SH-SY5Y (cell line): Measurements from ENCODE around the gene EGFLAM.

ENCODE experiments used
- GATA2 ChIP-seq: IDR thresholded peaks from 2 replicates; pipeline ENCODE4 v1.6.1; 2011; ENCODE audit warnings: mild to moderate bottlenecking, low read depth, low read length
- GATA3 ChIP-seq: IDR thresholded peaks from 2 replicates; pipeline ENCODE4 v1.6.1; 2011; ENCODE audit warnings: low read depth, mild to moderate bottlenecking, low read length, moderate library complexity

The EGFLAM gene

DNA sequence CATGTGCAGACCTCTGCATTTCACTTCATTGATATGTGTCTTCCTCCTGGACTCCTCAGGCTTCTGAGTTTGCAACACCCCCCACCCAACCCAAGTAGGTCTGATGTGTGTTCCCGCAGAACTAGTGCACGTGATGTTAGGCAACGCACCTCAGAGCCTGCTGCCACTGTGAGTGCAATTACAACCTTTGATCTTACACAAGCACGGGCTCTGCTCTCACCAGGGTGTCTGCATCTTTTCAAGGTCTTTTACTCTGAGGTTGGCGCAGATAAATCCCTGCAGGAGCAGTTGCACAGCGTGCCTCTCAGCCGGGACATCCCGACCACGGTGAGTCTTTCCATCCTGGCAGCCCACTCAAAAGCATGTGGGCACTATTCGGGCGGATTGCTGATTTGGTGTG lies 80.1 kb downstream of the EGFLAM start:
- TF ChIP-seq GATA3: no peak
- TF ChIP-seq GATA2: no peak

DNA sequence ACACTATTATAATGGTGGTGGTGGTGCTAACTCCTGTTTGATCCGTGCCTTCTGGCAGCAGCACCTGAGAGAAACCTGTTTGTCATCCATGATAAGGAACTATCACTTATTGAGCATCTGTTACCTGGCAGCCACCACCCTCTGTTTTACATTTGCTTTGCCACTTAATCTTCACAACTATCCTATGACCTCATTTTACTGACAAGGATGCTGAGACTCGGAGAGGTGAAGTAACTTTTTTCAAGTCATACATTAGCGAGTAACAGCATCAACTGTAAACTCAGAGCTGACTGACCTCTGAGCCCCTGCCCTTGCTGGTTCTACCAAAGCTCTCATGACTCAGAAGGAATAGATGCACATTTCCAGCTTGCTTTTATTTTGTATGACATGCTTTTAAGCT lies 81.1 kb downstream of the EGFLAM start:
- TF ChIP-seq GATA2 (no peak), GATA3 (no peak)

DNA sequence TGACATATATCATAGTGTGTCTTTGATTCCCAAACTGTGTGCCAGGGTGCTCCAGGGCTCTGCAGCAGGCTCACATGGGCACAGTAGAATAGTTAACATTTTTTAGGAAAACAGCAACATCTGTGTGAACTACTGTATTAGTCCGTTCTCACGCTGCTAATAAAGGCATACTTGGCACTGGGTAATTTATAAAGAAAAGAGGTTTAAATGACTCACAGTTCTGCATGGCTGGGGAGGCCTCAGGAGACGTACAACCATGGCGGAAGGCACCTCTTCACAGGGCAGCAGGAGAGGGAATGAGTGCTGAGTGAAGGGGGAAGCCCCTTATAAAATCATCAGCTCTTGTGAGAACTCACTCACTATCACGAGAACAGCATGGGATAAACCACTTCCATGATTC lies 82.7 kb downstream of the EGFLAM start:
- TF ChIP-seq GATA2 (no peak), GATA3 (no peak)

DNA sequence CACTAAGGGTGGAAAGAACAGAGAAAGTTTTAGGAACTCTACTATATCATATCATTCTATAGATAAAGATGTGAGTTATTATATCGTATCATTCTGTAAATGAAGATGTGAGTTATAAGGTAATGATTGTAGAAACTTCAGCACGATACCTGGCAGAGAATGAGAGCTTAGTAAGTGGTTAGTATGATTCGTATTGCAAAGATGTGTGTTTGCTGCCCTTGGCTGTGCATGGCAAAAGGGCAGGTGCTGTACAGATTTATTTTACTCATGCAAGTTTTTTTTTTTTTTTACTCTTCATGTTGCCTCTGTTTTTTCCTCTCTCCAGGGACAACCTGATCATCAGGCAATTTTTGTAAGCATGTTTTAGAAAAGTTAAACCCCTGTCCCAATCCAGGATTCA lies 83.3 kb downstream of the EGFLAM start:
- TF ChIP-seq GATA2: no peak
- TF ChIP-seq GATA3: no peak

DNA sequence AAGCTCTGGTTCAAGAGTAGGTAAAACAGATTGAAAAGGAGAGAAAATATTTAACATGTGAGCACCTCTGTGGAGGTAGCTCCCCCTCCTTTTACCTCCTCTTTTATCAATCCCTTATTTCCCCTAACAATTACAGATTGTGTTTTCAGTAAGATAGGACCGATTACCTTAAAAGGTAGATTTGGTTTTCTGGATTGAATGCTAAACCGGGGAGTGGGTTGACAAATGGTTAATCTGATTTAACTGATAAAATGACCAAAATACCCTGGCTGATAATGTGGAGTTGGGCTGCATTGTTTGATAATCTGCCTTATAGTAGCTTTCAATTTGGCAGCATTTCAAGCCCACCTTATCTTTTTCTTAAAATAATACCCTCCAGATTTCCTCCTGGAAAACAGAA lies 83.9 kb downstream of the EGFLAM start:
- TF ChIP-seq GATA2: no peak
- no peak for TF ChIP-seq GATA3

DNA sequence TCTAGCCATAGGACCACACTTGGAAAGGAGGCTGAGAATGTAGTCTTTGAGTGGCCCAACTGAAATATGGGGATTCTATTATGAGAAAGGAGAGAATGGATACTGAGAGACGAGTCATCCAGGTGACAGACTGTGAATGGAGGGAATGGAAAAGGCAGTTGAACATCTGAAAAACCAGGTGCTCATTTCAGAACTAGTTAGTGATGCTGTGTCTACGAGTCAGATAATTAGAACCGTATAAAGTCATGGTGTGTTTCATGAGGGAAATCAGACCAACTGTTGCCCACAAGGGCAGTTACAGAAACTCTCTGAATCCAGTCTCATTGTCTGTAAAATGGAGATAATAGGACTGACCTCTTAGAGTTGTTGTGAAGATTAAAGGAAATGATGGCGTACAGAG lies 86.5 kb downstream of the EGFLAM start:
- TF ChIP-seq GATA3 (no peak), GATA2 (no peak)

DNA sequence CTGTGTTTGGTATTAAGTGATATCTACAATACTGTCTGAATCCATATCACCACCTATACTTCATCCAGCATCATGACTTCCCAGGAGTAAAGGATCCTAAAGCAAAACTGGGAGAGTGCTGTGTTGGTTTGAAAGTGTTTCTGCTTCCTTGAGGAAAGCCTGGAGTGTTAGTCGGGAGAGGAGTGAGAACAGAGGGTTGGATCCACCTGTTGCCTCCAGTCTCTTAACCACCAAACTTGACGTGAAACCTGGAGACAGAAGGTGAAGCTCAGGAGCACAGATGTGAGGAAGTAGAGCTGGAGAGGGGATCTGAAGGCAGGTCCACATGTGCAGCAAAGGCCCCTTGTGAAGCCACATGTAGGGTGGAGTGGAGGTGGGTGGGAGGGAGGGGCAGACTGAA lies 88.2 kb downstream of the EGFLAM start:
- TF ChIP-seq GATA2 (no peak), GATA3 (no peak)

DNA sequence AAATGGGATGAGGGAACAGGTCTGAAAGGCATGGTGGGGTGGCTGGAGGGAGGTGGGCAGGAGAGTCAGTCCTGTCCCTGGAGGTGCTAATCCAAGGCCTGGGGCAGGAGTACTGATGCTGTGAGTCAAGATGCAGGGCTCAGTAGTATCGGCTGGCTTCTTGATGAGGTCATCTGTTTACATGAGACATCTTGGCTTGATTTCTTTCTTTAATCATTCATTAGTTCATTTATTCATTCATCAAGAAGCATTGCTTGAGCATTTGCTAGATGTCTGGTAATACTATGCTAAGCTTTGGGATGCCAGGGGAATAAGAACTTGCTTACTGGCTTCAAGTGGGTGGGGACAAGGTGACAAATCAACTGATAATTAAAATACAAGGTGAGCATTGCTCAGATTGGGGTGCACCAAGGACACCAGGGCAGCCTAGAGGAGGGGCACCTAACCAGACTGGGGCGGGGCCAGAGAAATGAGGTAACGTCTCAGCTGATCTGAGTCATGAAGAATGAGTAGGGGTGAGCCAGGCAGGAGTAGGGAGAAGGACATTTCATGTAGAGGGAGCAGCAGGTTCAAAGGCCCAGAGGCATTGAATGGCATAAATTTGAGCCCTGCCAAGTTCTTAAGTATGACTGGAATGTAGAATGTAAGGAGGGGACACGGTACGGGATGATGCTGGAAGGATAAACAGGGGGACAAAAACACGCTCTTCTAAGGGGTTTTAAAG lies 88.8 kb downstream of the EGFLAM start:
- TF ChIP-seq GATA2: no peak
- TF ChIP-seq GATA3: no peak

DNA sequence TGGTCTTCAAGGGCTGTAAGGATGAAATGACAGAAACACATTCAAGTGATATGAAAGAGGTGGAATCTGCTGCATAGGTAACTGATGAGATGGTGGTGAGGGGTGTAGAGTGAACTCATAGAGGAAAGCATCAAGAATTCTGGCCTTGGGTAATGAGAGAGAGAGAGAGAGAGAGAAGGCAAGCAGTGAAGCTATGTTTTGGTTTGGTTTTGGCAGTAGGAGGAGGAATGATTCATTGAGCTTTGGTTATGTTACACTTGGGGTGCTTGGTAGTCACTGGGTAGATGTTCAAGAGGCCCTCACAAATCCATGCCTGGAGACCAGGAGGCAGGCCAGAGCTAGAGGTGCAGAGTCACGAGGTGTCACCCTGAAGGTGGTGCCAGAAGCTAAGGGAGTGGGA lies 89.5 kb downstream of the EGFLAM start:
- TF ChIP-seq GATA2 (no peak), GATA3 (no peak)

DNA sequence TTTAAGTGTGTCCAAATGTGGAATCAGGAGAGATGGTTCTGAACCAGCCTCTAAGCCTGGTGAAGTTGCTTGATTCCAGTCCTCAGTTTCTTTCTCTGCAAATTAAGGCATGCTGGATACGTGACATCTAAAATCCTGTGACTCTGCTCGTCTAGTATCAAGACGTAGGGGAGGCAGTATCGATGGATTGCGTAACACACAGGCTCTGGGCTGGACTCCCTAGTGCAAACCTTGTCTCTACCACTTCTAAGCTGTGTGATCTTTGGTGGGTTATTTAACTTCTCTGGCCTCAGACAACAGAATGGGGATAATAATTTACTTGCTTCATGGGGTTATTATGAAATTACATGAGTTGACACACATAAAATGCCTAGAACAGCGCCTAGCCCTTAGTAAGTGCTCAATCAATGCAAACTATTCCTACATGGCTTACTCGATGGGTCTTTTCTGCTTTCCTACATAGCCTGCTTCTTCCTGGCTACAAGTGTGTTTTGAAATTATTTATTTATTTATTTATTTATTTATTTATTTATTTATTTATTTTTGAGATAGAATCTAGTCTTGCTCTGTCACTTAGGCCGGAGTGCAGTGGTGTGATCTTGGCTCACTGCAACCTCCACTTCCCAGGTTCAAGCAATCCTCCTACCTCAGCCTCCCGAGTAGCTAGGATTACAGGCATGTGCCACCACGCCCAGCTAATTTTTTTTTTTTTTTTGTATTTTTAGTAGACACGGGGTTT lies 102.1 kb downstream of the EGFLAM start:
- TF ChIP-seq GATA2 (no peak), GATA3 (no peak)

DNA sequence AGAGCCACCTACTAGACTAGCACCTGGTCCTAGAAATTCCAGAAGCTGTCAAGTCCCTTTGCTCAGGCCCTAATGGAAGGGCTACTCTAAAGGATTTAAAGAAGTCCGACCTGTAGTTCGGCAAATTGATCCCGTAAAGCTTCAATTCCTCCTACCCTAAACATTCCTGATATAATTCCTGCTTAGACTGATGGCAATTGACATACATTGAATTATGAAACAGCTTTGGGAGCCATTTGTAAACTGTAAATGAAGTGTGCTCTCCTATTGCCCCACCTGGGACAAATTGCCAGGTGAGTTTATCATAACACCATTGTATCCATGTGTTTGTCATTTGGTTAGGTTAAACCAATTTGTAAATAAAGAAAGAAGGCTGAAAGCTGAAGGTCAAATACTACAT lies 104.4 kb downstream of the EGFLAM start:
- TF ChIP-seq GATA3: no peak
- no peak for TF ChIP-seq GATA2

DNA sequence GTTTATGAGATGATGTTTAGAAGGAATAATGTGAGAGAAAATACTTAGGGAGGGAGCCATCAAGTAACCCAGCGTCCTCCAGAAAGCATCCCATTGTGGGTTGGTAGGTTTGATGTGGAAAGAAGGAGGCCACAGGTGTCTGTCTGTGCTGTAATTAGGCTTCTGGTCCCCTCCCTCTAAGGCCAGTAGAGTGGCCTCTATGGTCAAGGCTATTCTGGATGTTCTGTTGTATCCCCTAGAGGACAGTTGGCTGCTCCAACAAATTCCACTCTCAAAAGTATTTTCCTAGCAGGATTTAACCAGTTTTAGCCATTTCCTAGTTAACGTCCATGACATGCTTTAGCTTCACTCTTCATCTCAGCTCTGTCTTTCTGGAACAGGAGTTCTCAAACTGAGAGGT lies 106.5 kb downstream of the EGFLAM start:
- TF ChIP-seq GATA3 (no peak), GATA2 (no peak)

DNA sequence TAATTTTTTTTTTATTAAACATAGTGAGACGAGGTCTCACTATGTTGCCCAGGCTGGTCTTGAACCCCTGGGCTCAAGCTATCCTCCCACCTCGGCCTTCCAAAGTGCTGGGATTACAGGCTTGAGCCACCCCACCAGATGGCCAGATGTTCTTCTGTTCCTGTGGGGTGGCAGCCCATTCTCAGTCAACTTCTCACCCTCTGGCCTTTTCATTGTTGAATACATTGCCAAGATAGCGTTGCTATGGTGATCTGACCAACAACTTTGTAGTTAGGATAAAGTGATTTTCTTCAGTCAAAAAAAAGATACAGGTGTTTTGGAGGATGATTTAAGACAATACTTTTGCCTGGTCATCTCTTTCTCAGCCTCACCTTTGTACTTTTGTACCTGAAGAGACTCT lies 109.1 kb downstream of the EGFLAM start:
- TF ChIP-seq GATA3 (no peak), GATA2 (no peak)

DNA sequence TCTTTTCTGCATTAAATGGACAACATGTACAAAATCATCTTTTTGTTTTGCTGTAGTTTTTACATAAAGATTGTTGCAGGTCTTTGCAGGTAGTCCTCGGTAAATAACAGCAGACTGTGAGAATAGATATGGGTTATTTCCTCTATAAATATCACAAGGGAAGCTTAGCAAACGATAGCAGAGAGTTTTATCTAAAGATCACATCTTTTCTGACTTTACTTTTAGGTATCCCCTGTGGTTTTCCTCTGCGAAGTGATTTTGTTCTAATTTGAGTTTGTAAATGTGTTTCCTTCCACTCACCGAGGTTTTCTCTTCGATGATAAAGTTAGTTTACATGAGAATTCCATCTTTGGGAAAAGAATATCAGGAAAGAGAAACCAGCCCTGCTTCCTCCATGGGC lies 109.6 kb downstream of the EGFLAM start:
- no peak; the same call in 1 of the 2 replicates for TF ChIP-seq GATA2
- TF ChIP-seq GATA3: no peak

DNA sequence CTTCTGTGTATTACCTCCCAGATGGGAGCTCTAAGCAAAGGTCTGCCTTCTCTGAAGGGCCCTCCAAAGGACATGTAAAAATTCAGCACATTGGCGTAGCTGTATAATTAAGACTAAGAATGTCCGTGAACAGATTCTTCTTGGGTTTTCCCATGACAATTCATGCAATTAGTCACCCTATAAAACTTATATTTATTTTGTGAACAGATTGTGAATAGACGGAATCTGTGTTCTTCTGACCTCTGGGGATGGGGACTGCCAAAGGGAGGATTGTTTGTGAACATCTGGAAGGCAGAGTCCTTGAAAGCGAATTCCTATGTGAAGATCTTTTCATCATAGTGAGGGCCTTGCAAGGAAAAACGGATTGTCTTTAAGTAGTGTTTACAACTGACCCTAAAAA lies 111.3 kb downstream of the EGFLAM start:
- TF ChIP-seq GATA2: no peak
- TF ChIP-seq GATA3: no peak
